ENCODE measurements around the gene LACTBL1. TPM values are rescaled to one million over a fixed set of nuclear protein-coding genes. Genes with fewer than 3 reads are reported as not detected.
"Not testable (repeated sequence)": the region's sequence is repeated elsewhere in the genome, so short reads cannot be mapped to it uniquely, and the experiment has no call there.

Gene LACTBL1
- total and polyA plus RNA-seq, 5 donors from 2014 or later: not detected

DNA sequence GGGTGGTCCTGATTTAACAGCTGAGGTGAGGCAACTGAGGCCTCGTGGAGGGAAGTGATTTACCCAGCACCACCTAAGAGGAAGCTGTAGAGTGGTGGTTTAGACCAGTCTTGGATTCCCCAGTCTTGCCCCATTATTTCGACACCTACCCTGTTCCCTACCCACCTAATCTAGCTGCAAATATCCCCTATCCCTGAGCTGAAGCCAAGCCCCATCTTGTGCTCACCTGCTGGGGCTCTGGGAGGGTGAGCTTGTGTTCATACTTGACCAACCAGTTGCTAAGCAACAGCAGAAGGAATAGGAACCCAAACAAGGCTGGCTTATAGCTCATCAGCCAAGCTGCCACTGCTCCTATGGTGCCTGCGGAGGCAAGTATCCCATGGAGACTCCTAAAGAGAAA lies 41.0 kb upstream of the LACTBL1 start:
- no peaks in the 10 kb centered on the region for H3K36me3 Mint-ChIP-seq
- Histone ChIP-seq H3K4me1 (ENCODE audit: control insufficient read depth, insufficient read depth, low read length, poor library complexity, severe bottlenecking) (peaks cover 2% of the 10 kb centered on the region), H3K27me3 (ENCODE audit: control insufficient read depth, insufficient read depth, low read length) (no peaks in the 10 kb centered on the region), H3K27ac (ENCODE audit: insufficient read depth, low read length, poor library complexity, severe bottlenecking) (no peak overlapping the region), H3K4me3 (ENCODE audit: low read depth, low read length) (no peak overlapping the region), H3K9me3 (ENCODE audit: control insufficient read depth in 2 of 2, low read length in 2 of 2) (no peaks in the 10 kb centered on the region), H3K36me3 (ENCODE audit: control insufficient read depth, insufficient read depth, low read length) (no peaks in the 10 kb centered on the region)
- peaks cover 0 to 2% (median 0%) of the 10 kb centered on the region in 7 donors for H3K9me3 Mint-ChIP-seq
- peaks cover 5 to 8% (median 6%) of the 10 kb centered on the region in 4 donors for H3K4me1 Mint-ChIP-seq
- peak overlapping the region in 1 of 4 donors; percentile 77 for H3K4me3 Mint-ChIP-seq
- ATAC-seq (ENCODE audit: low read depth in 2 of 2): no peak
- H3K27me3 Mint-ChIP-seq: peaks cover 14% of the 10 kb centered on the region
- no peak overlapping the region for H3K27ac Mint-ChIP-seq
- no peak for DNase-seq

DNA sequence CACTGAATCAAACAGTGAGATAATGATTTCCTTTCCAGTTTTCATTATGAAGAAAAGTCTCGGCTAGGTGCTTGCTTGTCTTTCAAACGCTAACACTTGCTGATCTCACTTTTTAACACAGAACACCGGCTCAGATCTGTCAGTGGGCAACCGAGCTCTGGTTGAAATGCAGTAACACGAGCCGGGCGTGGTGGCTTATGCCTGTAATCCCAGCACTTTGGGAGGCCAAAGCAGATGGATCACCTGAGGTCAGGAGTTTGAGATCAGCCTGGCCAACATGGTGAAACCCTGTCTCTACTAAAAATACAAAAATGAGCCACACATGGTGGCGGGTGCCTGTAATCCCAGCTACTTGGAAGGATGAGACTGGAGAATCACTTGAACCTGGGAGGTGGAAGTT lies 37.4 kb upstream of the LACTBL1 start:
- not testable (repeated sequence) for H3K4me3 Mint-ChIP-seq; H3K27me3 Mint-ChIP-seq; H3K9me3 Mint-ChIP-seq; H3K27ac Mint-ChIP-seq; H3K4me1 Mint-ChIP-seq; H3K9me3 ChIP-seq (ENCODE audit: control insufficient read depth in 2 of 2, low read length in 2 of 2); H3K36me3 ChIP-seq (ENCODE audit: control insufficient read depth, insufficient read depth, low read length); H3K4me3 ChIP-seq (ENCODE audit: low read depth, low read length); H3K27ac ChIP-seq (ENCODE audit: insufficient read depth, low read length, poor library complexity, severe bottlenecking); H3K36me3 Mint-ChIP-seq; H3K27me3 ChIP-seq (ENCODE audit: control insufficient read depth, insufficient read depth, low read length); ATAC-seq (ENCODE audit: low read depth in 2 of 2); DNase-seq; H3K4me1 ChIP-seq (ENCODE audit: control insufficient read depth, insufficient read depth, low read length, poor library complexity, severe bottlenecking)

DNA sequence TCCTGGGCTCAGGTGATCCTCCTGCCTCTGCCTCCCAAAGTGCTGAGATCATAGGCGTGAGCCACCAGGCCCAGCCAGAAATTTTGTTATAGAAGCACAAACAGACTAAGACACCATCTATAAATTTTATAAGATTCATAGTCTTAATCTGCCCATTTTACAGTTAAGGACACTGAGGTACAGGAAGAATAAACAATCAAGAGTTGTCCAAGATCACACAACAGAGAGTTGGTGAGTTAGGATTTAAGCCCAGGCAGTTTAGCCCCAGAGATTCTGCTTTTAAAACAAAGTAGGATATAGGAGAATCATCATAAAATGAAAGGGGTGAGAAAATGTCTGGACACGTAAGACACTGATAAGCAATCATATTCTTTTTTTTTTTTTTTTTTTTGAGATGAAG lies 36.2 kb upstream of the LACTBL1 start:
- Mint-ChIP-seq H3K4me3 (no peak overlapping the region), H3K36me3 (no peaks in the 10 kb centered on the region)

GRCh38 chr1:23007106-23007505 lies 34.4 kb upstream of the LACTBL1 start:
- Histone ChIP-seq H3K4me1 (ENCODE audit: control insufficient read depth, insufficient read depth, low read length, poor library complexity, severe bottlenecking) (no peaks in the 10 kb centered on the region), H3K4me3 (ENCODE audit: low read depth, low read length) (no peak overlapping the region), H3K36me3 (ENCODE audit: control insufficient read depth, insufficient read depth, low read length) (no peaks in the 10 kb centered on the region), H3K27me3 (ENCODE audit: control insufficient read depth, insufficient read depth, low read length) (no peaks in the 10 kb centered on the region), H3K9me3 (ENCODE audit: control insufficient read depth in 2 of 2, low read length in 2 of 2) (no peaks in the 10 kb centered on the region), H3K27ac (ENCODE audit: insufficient read depth, low read length, poor library complexity, severe bottlenecking) (no peak overlapping the region)
- Mint-ChIP-seq H3K36me3 (no peaks in the 10 kb centered on the region), H3K4me3 (no peak overlapping the region), H3K27ac (no peak overlapping the region), H3K27me3 (peaks cover 15% of the 10 kb centered on the region), H3K9me3 (peaks cover 0 to 2% (median 0%) of the 10 kb centered on the region in 7 donors), H3K4me1 (no peaks in the 10 kb centered on the region)
- ATAC-seq (ENCODE audit: low read depth in 2 of 2) (no peak), DNase-seq (no peak)

More for the DNA sequence above, 36.2 kb upstream of the LACTBL1 start:
- H3K27me3 Mint-ChIP-seq: peaks cover 12% of the 10 kb centered on the region
- no peak for DNase-seq
- Histone ChIP-seq H3K4me3 (ENCODE audit: low read depth, low read length) (no peak overlapping the region), H3K36me3 (ENCODE audit: control insufficient read depth, insufficient read depth, low read length) (no peaks in the 10 kb centered on the region), H3K27me3 (ENCODE audit: control insufficient read depth, insufficient read depth, low read length) (no peaks in the 10 kb centered on the region), H3K9me3 (ENCODE audit: control insufficient read depth in 2 of 2, low read length in 2 of 2) (no peaks in the 10 kb centered on the region), H3K27ac (ENCODE audit: insufficient read depth, low read length, poor library complexity, severe bottlenecking) (no peak overlapping the region), H3K4me1 (ENCODE audit: control insufficient read depth, insufficient read depth, low read length, poor library complexity, severe bottlenecking) (no peaks in the 10 kb centered on the region)
- H3K27ac Mint-ChIP-seq: no peak overlapping the region
- H3K9me3 Mint-ChIP-seq: peaks cover 0 to 2% (median 0%) of the 10 kb centered on the region in 7 donors
- no peaks in the 10 kb centered on the region for H3K4me1 Mint-ChIP-seq
- no peak for ATAC-seq (ENCODE audit: low read depth in 2 of 2)

GRCh38 chr1:23004769-23005168 lies 32.1 kb upstream of the LACTBL1 start:
- H3K9me3 ChIP-seq (ENCODE audit: control insufficient read depth in 2 of 2, low read length in 2 of 2); ATAC-seq (ENCODE audit: low read depth in 2 of 2); H3K4me3 Mint-ChIP-seq; H3K4me1 Mint-ChIP-seq; DNase-seq; H3K27ac ChIP-seq (ENCODE audit: insufficient read depth, low read length, poor library complexity, severe bottlenecking); H3K36me3 Mint-ChIP-seq; H3K4me3 ChIP-seq (ENCODE audit: low read depth, low read length); H3K36me3 ChIP-seq (ENCODE audit: control insufficient read depth, insufficient read depth, low read length); H3K9me3 Mint-ChIP-seq; H3K4me1 ChIP-seq (ENCODE audit: control insufficient read depth, insufficient read depth, low read length, poor library complexity, severe bottlenecking); H3K27ac Mint-ChIP-seq; H3K27me3 ChIP-seq (ENCODE audit: control insufficient read depth, insufficient read depth, low read length): not testable (repeated sequence)
- H3K27me3 Mint-ChIP-seq: peaks cover 15% of the 10 kb centered on the region

DNA sequence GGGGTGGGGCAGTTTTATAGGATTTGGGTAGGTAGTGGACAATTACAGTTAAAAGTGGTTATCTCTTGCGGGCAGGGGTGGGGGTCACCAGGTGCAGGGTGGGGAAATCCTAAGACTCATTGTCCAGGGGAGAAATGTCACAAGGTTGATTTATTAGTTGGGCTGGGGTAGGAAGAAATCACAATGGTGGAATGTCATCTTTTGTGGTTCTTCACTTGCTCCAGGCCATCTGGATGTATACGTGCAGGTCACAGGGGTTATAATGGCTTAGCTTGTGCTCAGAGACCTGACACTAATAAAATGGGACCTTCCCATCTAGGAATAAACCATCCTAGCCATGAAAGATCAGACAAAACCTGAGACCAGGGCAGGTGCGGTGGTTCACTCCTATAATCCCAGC lies 31.4 kb upstream of the LACTBL1 start:
- no peaks in the 10 kb centered on the region for H3K9me3 Mint-ChIP-seq
- peaks cover 11% of the 10 kb centered on the region for H3K27me3 Mint-ChIP-seq
- no peaks in the 10 kb centered on the region for H3K4me1 Mint-ChIP-seq
- H3K36me3 Mint-ChIP-seq: no peaks in the 10 kb centered on the region
- no peaks in the 10 kb centered on the region for H3K27me3 ChIP-seq (ENCODE audit: control insufficient read depth, insufficient read depth, low read length)
- H3K27ac Mint-ChIP-seq: no peak overlapping the region
- H3K9me3 ChIP-seq (ENCODE audit: control insufficient read depth in 2 of 2, low read length in 2 of 2): peaks cover 0 to 3% of the 10 kb centered on the region in 2 experiments
- no peaks in the 10 kb centered on the region for H3K36me3 ChIP-seq (ENCODE audit: control insufficient read depth, insufficient read depth, low read length)
- no peak overlapping the region for H3K4me3 ChIP-seq (ENCODE audit: low read depth, low read length)
- no peak overlapping the region for H3K27ac ChIP-seq (ENCODE audit: insufficient read depth, low read length, poor library complexity, severe bottlenecking)
- no peaks in the 10 kb centered on the region for H3K4me1 ChIP-seq (ENCODE audit: control insufficient read depth, insufficient read depth, low read length, poor library complexity, severe bottlenecking)
- H3K4me3 Mint-ChIP-seq: no peak overlapping the region
- DNase-seq (no peak), ATAC-seq (ENCODE audit: low read depth in 2 of 2) (no peak)

DNA sequence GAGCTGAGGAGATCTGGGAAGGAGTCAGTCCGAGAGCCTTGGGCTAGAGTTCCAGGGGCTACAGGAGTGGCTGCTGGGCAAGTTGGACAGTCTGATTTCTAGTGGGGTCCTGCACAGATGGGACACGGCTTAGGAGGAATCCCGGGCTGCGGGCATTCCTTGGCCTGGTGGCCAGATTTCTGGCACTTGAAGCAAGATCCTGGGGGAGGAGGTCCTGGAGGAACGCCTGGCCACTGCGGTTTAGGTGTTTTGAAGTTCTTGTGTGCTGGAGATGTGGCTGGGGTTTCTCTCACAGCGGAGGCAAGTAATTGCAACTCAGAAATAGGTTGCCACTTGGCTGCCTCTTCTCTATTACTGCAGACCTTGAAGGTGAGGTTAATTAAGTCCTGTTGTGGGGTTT lies 29.6 kb upstream of the LACTBL1 start:
- H3K4me1 Mint-ChIP-seq; H3K27me3 Mint-ChIP-seq; H3K4me1 ChIP-seq (ENCODE audit: control insufficient read depth, insufficient read depth, low read length, poor library complexity, severe bottlenecking); H3K36me3 ChIP-seq (ENCODE audit: control insufficient read depth, insufficient read depth, low read length); H3K9me3 ChIP-seq (ENCODE audit: control insufficient read depth in 2 of 2, low read length in 2 of 2); H3K27me3 ChIP-seq (ENCODE audit: control insufficient read depth, insufficient read depth, low read length); H3K27ac Mint-ChIP-seq; H3K4me3 ChIP-seq (ENCODE audit: low read depth, low read length); H3K4me3 Mint-ChIP-seq; ATAC-seq (ENCODE audit: low read depth in 2 of 2); H3K36me3 Mint-ChIP-seq; H3K9me3 Mint-ChIP-seq; H3K27ac ChIP-seq (ENCODE audit: insufficient read depth, low read length, poor library complexity, severe bottlenecking); DNase-seq: not testable (repeated sequence)

DNA sequence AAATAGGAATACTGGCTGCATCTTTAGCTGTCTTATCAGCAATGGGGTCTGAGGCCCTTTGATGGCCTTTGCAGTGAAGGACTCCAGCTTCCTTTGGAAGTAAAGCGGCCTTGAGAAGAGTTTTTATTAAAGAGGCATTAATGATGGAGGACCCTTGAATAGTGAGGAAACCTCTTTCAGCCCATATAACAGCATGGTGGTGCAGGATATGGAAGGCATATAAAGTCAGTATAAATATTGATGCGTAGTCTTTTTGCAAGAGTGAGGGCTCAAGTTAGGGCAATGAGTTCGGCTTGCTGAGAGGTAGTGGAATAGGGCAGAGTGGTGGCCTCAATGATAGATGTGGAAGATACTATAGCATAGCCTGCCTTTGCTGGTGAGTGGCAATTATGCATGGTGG lies 27.5 kb upstream of the LACTBL1 start:
- not testable (repeated sequence) for H3K36me3 Mint-ChIP-seq; H3K4me3 Mint-ChIP-seq; H3K27me3 ChIP-seq (ENCODE audit: control insufficient read depth, insufficient read depth, low read length); H3K9me3 Mint-ChIP-seq; H3K27me3 Mint-ChIP-seq; H3K4me1 ChIP-seq (ENCODE audit: control insufficient read depth, insufficient read depth, low read length, poor library complexity, severe bottlenecking); H3K4me3 ChIP-seq (ENCODE audit: low read depth, low read length); DNase-seq; H3K27ac Mint-ChIP-seq; H3K9me3 ChIP-seq (ENCODE audit: control insufficient read depth in 2 of 2, low read length in 2 of 2); H3K27ac ChIP-seq (ENCODE audit: insufficient read depth, low read length, poor library complexity, severe bottlenecking); H3K36me3 ChIP-seq (ENCODE audit: control insufficient read depth, insufficient read depth, low read length); H3K4me1 Mint-ChIP-seq; ATAC-seq (ENCODE audit: low read depth in 2 of 2)
